HEK293 (cell line): ENCODE results near the gene NEB.

ENCODE experiments used
- CTCF ChIP-seq: fragments of 450-650 bp; formaldehyde crosslinking; IDR thresholded peaks from 2 replicates; pipeline ENCODE4 v1.5.1; 2016; ENCODE audit warnings: missing biosample characterization, missing genetic modification characterization
- KLF1 ChIP-seq: fragments of 450-650 bp; formaldehyde crosslinking; IDR thresholded peaks from 2 replicates; pipeline ENCODE4 v1.5.1; 2016; ENCODE audit warnings: missing biosample characterization, missing genetic modification characterization
- KLF9 ChIP-seq: fragments of 450-650 bp; formaldehyde crosslinking; IDR thresholded peaks from 2 replicates; pipeline ENCODE4 v1.5.1; 2016; ENCODE audit warnings: missing biosample characterization, missing genetic modification characterization, low read depth
- TCF7L2 ChIP-seq: IDR thresholded peaks from 2 replicates; pipeline ENCODE4 v1.6.1; 2011; ENCODE audit warnings: low read depth, mild to moderate bottlenecking, inconsistent platforms, low read length, moderate library complexity, borderline replicate concordance
- ZBTB7A ChIP-seq: fragments of 450-650 bp; formaldehyde crosslinking; IDR thresholded peaks from 2 replicates; pipeline ENCODE4 v1.5.1; 2016; ENCODE audit warnings: low read depth, missing biosample characterization, missing genetic modification characterization
- ZNF2 ChIP-seq: fragments of 450-650 bp; formaldehyde crosslinking; IDR thresholded peaks from 2 replicates; pipeline ENCODE4 v1.5.1; 2016; ENCODE audit warnings: missing biosample characterization, missing genetic modification characterization
- ZNF274 ChIP-seq, 2 experiments: fragments of 200-500 bp in 1 of 2; fragments of 450-650 bp in 1 of 2; sonication (Bioruptor generic) in 1 of 2; formaldehyde crosslinking in 1 of 2; IDR thresholded peaks; 2 replicates each; pipeline versions ENCODE4 v1.5.1 to v1.6.1; 2014 to 2016; ENCODE audit warnings: borderline replicate concordance in 1 of 2, inconsistent platforms in 1 of 2, low read length in 1 of 2, missing biosample characterization in 1 of 2, missing genetic modification characterization in 1 of 2
- ZNF302 ChIP-seq: fragments of 450-650 bp; formaldehyde crosslinking; IDR thresholded peaks from 2 replicates; pipeline ENCODE4 v1.5.1; 2016; ENCODE audit warnings: missing biosample characterization, missing genetic modification characterization, low read depth
- ZNF555 ChIP-seq: fragments of 450-650 bp; formaldehyde crosslinking; conservative IDR thresholded peaks from 2 replicates; pipeline ENCODE4 v1.5.1; 2017; ENCODE audit warnings: missing biosample characterization, mild to moderate bottlenecking, missing genetic modification characterization, inconsistent platforms

- no peak for TF ChIP-seq ZBTB7A (tag by site-specific recombination)
- TF ChIP-seq ZNF302 (tag by site-specific recombination): no peak
- TF ChIP-seq KLF1: no peak
- TF ChIP-seq KLF9 (tag by site-specific recombination): no peak
- no peak for TF ChIP-seq TCF7L2
- no peak for TF ChIP-seq CTCF (tag by site-specific recombination)
- TF ChIP-seq ZNF2 (tag by site-specific recombination): no peak
- TF ChIP-seq ZNF555 (tag by site-specific recombination): no peak
- no peak for TF ChIP-seq ZNF274 (IDR thresholded peaks at IDR 0.05; ENCODE audit: low read length)
- no peak for TF ChIP-seq ZNF274 (tag by site-specific recombination; IDR thresholded peaks at IDR 0.05; ENCODE audit: borderline replicate concordance)
Measured at GRCh38 chr2:151459358-151459757, 274.9 kb downstream of the NEB start.
